ENCODE results near the gene PPP2R3A. TPM values are rescaled to one million over a fixed set of nuclear protein-coding genes. Genes with fewer than 3 reads are reported as not detected.
"Not testable (repeated sequence)": the region's sequence is repeated elsewhere in the genome, so short reads cannot be mapped to it uniquely, and the experiment has no call there.

The PPP2R3A gene
- total and polyA plus RNA-seq, 9 of the 15 experiments (the other 6 are each of a cell fraction or from before 2014, with no cell fraction given): 0.10 to 0.50 (median 0.24) TPM

- BruUV-seq (replicated peaks); CTCF ChIA-PET (ENCODE audit: low intra/inter-chr PET ratio); H3K36me3 ChIP-seq (ENCODE audit: control insufficient read depth, insufficient read depth, low read length); H3K9me1 ChIP-seq (ENCODE audit: control insufficient read depth, insufficient read depth, low read length); in situ Hi-C loops (cut with MboI); H3K9me3 ChIP-seq (replicated peaks; ENCODE audit: control insufficient read depth, insufficient read depth, low read depth, low read length); H3K27me3 ChIP-seq (ENCODE audit: control insufficient read depth in 2 of 2, insufficient read depth in 2 of 2, low read length in 2 of 2); H3K9ac ChIP-seq (ENCODE audit: insufficient read depth in 1 of 2, low read depth in 2 of 2, low read length in 2 of 2); H2AFZ ChIP-seq (ENCODE audit: low read depth, low read length); H3K79me2 ChIP-seq (ENCODE audit: control insufficient read depth, insufficient read depth, low read length); DNase-seq (ENCODE audit: extremely low read depth in 1 of 4, low spot score in 3 of 4); H3K4me3 ChIP-seq; H3K4me1 ChIP-seq (replicated peaks in 1 of 2; ENCODE audit: control insufficient read depth in 2 of 2, insufficient read depth in 2 of 2, low read length in 2 of 2); intact Hi-C loops (cut with micrococcal nuclease); FAIRE-seq; H3K4me2 ChIP-seq (ENCODE audit: insufficient read depth, low read length); ATAC-seq; POLR2A ChIA-PET; H3K27ac ChIP-seq (ENCODE audit: extremely low read depth, low read depth, low read length); H4K20me1 ChIP-seq (replicated peaks; ENCODE audit: control insufficient read depth, insufficient read depth, low read length): not testable (repeated sequence)
- peak; percentile 77 for TF ChIP-seq ZNF316 (IDR thresholded peaks at IDR 0.05)
- TF ChIP-seq C11orf30 (IDR thresholded peaks at IDR 0.05; ENCODE audit: low read depth): peak; percentile 52
- TF ChIP-seq MAFG (tag; conservative IDR thresholded peaks at IDR 0.05): 0 out of 2 replicates have a peak, but pooled peaks have one; percentile 17
- WGBS (ENCODE audit: insufficient coverage, low coverage, missing lambda C conversion rate): 88% methylated on average over 1 of the region's 1 CpG
Observed at GRCh38 chr3:136119332-136119731, 153.8 kb downstream of the PPP2R3A start.

GRCh38 chr3:136119783-136120182 lies 154.3 kb downstream of the PPP2R3A start:
- POLR2A ChIA-PET; DNase-seq (ENCODE audit: extremely low read depth in 1 of 4, low spot score in 3 of 4); intact Hi-C loops (cut with micrococcal nuclease); ATAC-seq; H3K4me1 ChIP-seq (replicated peaks in 1 of 2; ENCODE audit: control insufficient read depth in 2 of 2, insufficient read depth in 2 of 2, low read length in 2 of 2); H3K36me3 ChIP-seq (ENCODE audit: control insufficient read depth, insufficient read depth, low read length); CTCF ChIA-PET (ENCODE audit: low intra/inter-chr PET ratio); H3K4me2 ChIP-seq (ENCODE audit: insufficient read depth, low read length); H3K27ac ChIP-seq (ENCODE audit: extremely low read depth, low read depth, low read length); H3K79me2 ChIP-seq (ENCODE audit: control insufficient read depth, insufficient read depth, low read length); in situ Hi-C loops (cut with MboI); H3K9me1 ChIP-seq (ENCODE audit: control insufficient read depth, insufficient read depth, low read length); H3K9me3 ChIP-seq (replicated peaks; ENCODE audit: control insufficient read depth, insufficient read depth, low read depth, low read length); H3K4me3 ChIP-seq; H3K27me3 ChIP-seq (ENCODE audit: control insufficient read depth in 2 of 2, insufficient read depth in 2 of 2, low read length in 2 of 2); H3K9ac ChIP-seq (ENCODE audit: insufficient read depth in 1 of 2, low read depth in 2 of 2, low read length in 2 of 2); BruUV-seq (replicated peaks); H4K20me1 ChIP-seq (replicated peaks; ENCODE audit: control insufficient read depth, insufficient read depth, low read length); FAIRE-seq; H2AFZ ChIP-seq (ENCODE audit: low read depth, low read length): not testable (repeated sequence)
- WGBS (ENCODE audit: insufficient coverage, low coverage, missing lambda C conversion rate): 24% methylated on average over 4 of the region's 5 CpGs
- TF ChIP-seq ZNF146 (CRISPR knock-in tag; IDR thresholded peaks at IDR 0.05; ENCODE audit: unreplicated experiment): peak; percentile 55

All from K562 (cell line).